ENCODE measurements around the gene RCL1.

The RCL1 gene

DNA sequence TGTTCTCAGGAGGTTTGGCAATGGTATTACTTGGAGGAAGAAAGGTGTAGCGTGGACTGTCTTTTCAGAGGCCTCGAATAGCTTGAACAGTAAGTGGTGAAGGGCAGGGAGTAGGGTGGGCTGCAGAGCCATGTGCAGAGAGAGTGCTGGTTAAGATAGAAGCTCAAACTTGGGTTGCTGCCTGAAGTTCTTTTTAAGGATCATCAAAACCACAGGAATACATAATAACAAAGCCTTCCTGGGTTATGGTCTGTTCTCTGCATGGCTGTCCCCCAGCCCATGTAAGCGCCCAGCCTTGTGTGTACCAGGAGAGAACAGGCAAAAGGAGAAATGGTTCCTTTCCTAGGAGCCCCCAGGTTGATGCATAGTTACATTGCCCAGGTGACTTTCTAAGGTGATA, 43.9 kb downstream of the RCL1 start:
- H4K91ac ChIP-seq (ENCODE audit: low read depth, low read length, poor library complexity): no peak overlapping the region
- H3K4me1 ChIP-seq (ENCODE audit: control insufficient read depth in 2 of 2, insufficient read depth in 1 of 2, low read depth in 1 of 2, low read length in 2 of 2): peaks cover 0 to 1% of the 10 kb centered on the region in 2 donors
- no peaks in the 10 kb centered on the region for H3K79me1 ChIP-seq (ENCODE audit: low read depth, low read length)
- H3K18ac ChIP-seq (ENCODE audit: low read length): no peak overlapping the region
- no peak overlapping the region for H3K4me3 ChIP-seq (ENCODE audit: low read length in 2 of 2)
- no peak overlapping the region for H4K8ac ChIP-seq (ENCODE audit: low read depth, low read length)
- H3K14ac ChIP-seq (ENCODE audit: low read length): no peak overlapping the region
- peaks cover 0 to 32% of the 10 kb centered on the region in 2 donors for H3K36me3 ChIP-seq (replicated peaks in 1 of 2; ENCODE audit: control insufficient read depth in 2 of 2, insufficient read depth in 2 of 2, low read length in 2 of 2)
- H3K23ac ChIP-seq (ENCODE audit: low read depth, low read length, poor library complexity): no peak overlapping the region
- no peaks in the 10 kb centered on the region for H3K9me3 ChIP-seq (replicated peaks in 1 of 2; ENCODE audit: control insufficient read depth in 2 of 2, insufficient read depth in 1 of 2, low read depth in 1 of 2, low read length in 2 of 2)
- no CpG with 5 or more reads among the region's 3 CpGs for WGBS, 2 donors (ENCODE audit: extremely low coverage in 2 of 2, insufficient read length in 2 of 2, insufficient replicate concordance in 1 of 2)
- no peak for DNase-seq (ENCODE audit: low spot score)
- H2AFZ ChIP-seq (ENCODE audit: low read length): no peak overlapping the region
- H3K4me2 ChIP-seq (ENCODE audit: insufficient read depth, low read length, poor library complexity, severe bottlenecking): no peak overlapping the region
- no peak overlapping the region for H2BK5ac ChIP-seq (ENCODE audit: low read length)
- no peak overlapping the region for H3K9ac ChIP-seq (ENCODE audit: low read depth, low read length, poor library complexity)
- H2BK120ac ChIP-seq (ENCODE audit: low read depth, low read length): no peak overlapping the region
- no peak overlapping the region for H2BK15ac ChIP-seq (ENCODE audit: low read length)
- H3K4ac ChIP-seq (ENCODE audit: low read length): no peak overlapping the region
- no peak overlapping the region for H2BK12ac ChIP-seq (ENCODE audit: low read length)
- no peaks in the 10 kb centered on the region for H3K27me3 ChIP-seq (ENCODE audit: control insufficient read depth in 3 of 3, insufficient read depth in 3 of 3, low read depth in 1 of 3, low read length in 3 of 3)
- no peak overlapping the region for H2AK5ac ChIP-seq (ENCODE audit: low read depth, low read length)
- no peak overlapping the region for H3K27ac ChIP-seq (replicated peaks; ENCODE audit: low read length)

DNA sequence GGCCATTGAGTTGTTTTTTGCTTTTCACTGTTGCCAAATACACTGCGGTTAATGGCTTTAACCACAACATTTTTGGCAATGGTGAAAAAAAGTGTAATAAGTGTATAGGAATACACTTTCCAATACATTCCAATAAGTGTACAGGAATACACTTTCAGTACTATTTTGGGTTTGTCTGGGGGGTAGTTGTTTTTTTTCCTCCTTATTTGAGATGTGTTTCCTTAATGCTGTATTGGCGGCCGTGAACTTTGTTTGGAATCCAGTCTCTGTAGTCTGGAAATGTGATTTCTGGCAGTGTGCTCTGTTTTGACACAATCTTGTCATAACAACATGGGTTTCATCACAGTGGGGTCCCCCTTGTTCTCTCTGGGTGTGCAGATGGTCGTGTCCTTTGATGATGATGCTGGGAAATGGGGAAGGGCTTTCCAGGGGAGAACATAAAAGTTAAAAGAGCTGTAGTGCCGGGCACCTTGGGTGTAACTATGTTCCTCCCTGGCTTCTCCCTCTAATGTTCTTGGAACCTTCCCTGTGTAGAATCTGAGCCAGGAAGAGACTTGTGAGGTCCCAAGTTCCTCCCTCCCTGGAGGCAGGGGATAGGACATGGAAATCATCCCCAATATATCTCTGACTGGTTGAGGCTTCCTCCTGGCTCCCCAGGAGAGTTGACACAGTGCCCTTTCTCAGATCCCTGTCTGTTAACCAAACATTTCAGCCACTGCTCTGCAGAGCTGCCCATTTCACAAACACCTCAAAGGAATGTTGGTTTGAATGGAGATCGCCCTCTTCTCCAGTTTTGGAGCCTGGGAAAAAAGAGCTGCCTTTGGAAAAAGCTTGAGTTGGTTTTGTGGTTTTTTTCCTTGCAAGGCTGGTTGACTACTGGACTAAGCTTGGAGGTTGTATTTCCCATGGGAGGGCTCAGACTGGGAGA, 44.8 kb downstream of the RCL1 start:
- H3K4me2 ChIP-seq (ENCODE audit: insufficient read depth, low read length, poor library complexity, severe bottlenecking): no peak overlapping the region
- H3K9ac ChIP-seq (ENCODE audit: low read depth, low read length, poor library complexity): no peak overlapping the region
- no peak overlapping the region for H2AFZ ChIP-seq (ENCODE audit: low read length)
- no peaks in the 10 kb centered on the region for H3K79me1 ChIP-seq (ENCODE audit: low read depth, low read length)
- H2BK15ac ChIP-seq (ENCODE audit: low read length): no peak overlapping the region
- H3K27me3 ChIP-seq (ENCODE audit: control insufficient read depth in 3 of 3, insufficient read depth in 3 of 3, low read depth in 1 of 3, low read length in 3 of 3): no peaks in the 10 kb centered on the region
- no peak overlapping the region for H3K14ac ChIP-seq (ENCODE audit: low read length)
- H3K27ac ChIP-seq (replicated peaks; ENCODE audit: low read length): no peak overlapping the region
- H2BK5ac ChIP-seq (ENCODE audit: low read length): no peak overlapping the region
- H2BK120ac ChIP-seq (ENCODE audit: low read depth, low read length): no peak overlapping the region
- no peak overlapping the region for H2BK12ac ChIP-seq (ENCODE audit: low read length)
- no CpG with 5 or more reads among the region's 6 CpGs for WGBS, 2 donors (ENCODE audit: extremely low coverage in 2 of 2, insufficient read length in 2 of 2, insufficient replicate concordance in 1 of 2)
- no peak overlapping the region for H3K18ac ChIP-seq (ENCODE audit: low read length)
- H3K23ac ChIP-seq (ENCODE audit: low read depth, low read length, poor library complexity): no peak overlapping the region
- no peak overlapping the region for H4K91ac ChIP-seq (ENCODE audit: low read depth, low read length, poor library complexity)
- no peak overlapping the region for H3K4ac ChIP-seq (ENCODE audit: low read length)
- H3K4me3 ChIP-seq (ENCODE audit: low read length in 2 of 2): no peak overlapping the region
- H2AK5ac ChIP-seq (ENCODE audit: low read depth, low read length): no peak overlapping the region
- no peak for DNase-seq (ENCODE audit: low spot score)
- H3K36me3 ChIP-seq (replicated peaks in 1 of 2; ENCODE audit: control insufficient read depth in 2 of 2, insufficient read depth in 2 of 2, low read length in 2 of 2): peaks cover 0 to 35% of the 10 kb centered on the region in 2 donors
- H3K9me3 ChIP-seq (replicated peaks in 1 of 2; ENCODE audit: control insufficient read depth in 2 of 2, insufficient read depth in 1 of 2, low read depth in 1 of 2, low read length in 2 of 2): no peaks in the 10 kb centered on the region
- H4K8ac ChIP-seq (ENCODE audit: low read depth, low read length): no peak overlapping the region
- peaks cover 0 to 1% of the 10 kb centered on the region in 2 donors for H3K4me1 ChIP-seq (ENCODE audit: control insufficient read depth in 2 of 2, insufficient read depth in 1 of 2, low read depth in 1 of 2, low read length in 2 of 2)

- H3K9ac ChIP-seq (ENCODE audit: low read depth, low read length, poor library complexity): no peak overlapping the region
- H2BK5ac ChIP-seq (ENCODE audit: low read length): no peak overlapping the region
- H2BK120ac ChIP-seq (ENCODE audit: low read depth, low read length): no peak overlapping the region
- H3K23ac ChIP-seq (ENCODE audit: low read depth, low read length, poor library complexity): no peak overlapping the region
- H3K4me1 ChIP-seq (ENCODE audit: control insufficient read depth in 2 of 2, insufficient read depth in 1 of 2, low read depth in 1 of 2, low read length in 2 of 2): peaks cover 0 to 1% of the 10 kb centered on the region in 2 donors
- no CpG with 5 or more reads among the region's 3 CpGs for WGBS, 2 donors (ENCODE audit: extremely low coverage in 2 of 2, insufficient read length in 2 of 2, insufficient replicate concordance in 1 of 2)
- H3K4me3 ChIP-seq (ENCODE audit: low read length in 2 of 2): no peak overlapping the region
- no peak overlapping the region for H3K4ac ChIP-seq (ENCODE audit: low read length)
- H2AFZ ChIP-seq (ENCODE audit: low read length): no peak overlapping the region
- H3K27ac ChIP-seq (replicated peaks; ENCODE audit: low read length): no peak overlapping the region
- no peak overlapping the region for H2AK5ac ChIP-seq (ENCODE audit: low read depth, low read length)
- no peak overlapping the region for H3K14ac ChIP-seq (ENCODE audit: low read length)
- H2BK15ac ChIP-seq (ENCODE audit: low read length): no peak overlapping the region
- H3K4me2 ChIP-seq (ENCODE audit: insufficient read depth, low read length, poor library complexity, severe bottlenecking): no peak overlapping the region
- no peak overlapping the region for H3K18ac ChIP-seq (ENCODE audit: low read length)
- peaks cover 0 to 35% of the 10 kb centered on the region in 2 donors for H3K36me3 ChIP-seq (replicated peaks in 1 of 2; ENCODE audit: control insufficient read depth in 2 of 2, insufficient read depth in 2 of 2, low read length in 2 of 2)
- no peak overlapping the region for H4K8ac ChIP-seq (ENCODE audit: low read depth, low read length)
- no peaks in the 10 kb centered on the region for H3K9me3 ChIP-seq (replicated peaks in 1 of 2; ENCODE audit: control insufficient read depth in 2 of 2, insufficient read depth in 1 of 2, low read depth in 1 of 2, low read length in 2 of 2)
- no peaks in the 10 kb centered on the region for H3K79me1 ChIP-seq (ENCODE audit: low read depth, low read length)
- DNase-seq (ENCODE audit: low spot score): no peak
- H3K27me3 ChIP-seq (ENCODE audit: control insufficient read depth in 3 of 3, insufficient read depth in 3 of 3, low read depth in 1 of 3, low read length in 3 of 3): no peaks in the 10 kb centered on the region
- no peak overlapping the region for H4K91ac ChIP-seq (ENCODE audit: low read depth, low read length, poor library complexity)
- H2BK12ac ChIP-seq (ENCODE audit: low read length): no peak overlapping the region
Measured at GRCh38 chr9:4838189-4838546, 45.4 kb downstream of the RCL1 start.

DNA sequence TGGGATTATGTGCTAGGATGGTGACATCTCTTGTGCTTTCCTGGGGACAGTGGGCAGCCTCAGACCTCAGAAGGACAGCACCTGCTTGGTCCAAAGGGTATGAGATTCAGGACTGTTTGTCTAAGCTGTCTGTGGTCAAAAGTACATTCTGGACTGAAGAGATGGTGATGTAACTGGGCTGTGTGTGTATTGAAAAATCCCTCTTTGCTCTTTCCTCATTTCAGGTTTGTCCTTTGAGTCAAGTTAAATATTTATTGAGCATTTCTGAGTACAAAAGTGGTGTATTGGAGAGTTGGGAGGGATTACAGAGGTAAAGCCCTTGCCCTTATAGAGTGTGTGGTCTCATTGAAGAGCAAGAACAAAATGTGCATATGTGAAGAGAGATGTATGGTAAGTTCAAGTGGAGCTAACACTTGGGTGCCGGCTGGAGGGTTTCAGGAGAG, 46.7 kb downstream of the RCL1 start:
- Histone ChIP-seq H4K91ac (ENCODE audit: low read depth, low read length, poor library complexity) (no peak overlapping the region), H3K9ac (ENCODE audit: low read depth, low read length, poor library complexity) (no peak overlapping the region), H2AK5ac (ENCODE audit: low read depth, low read length) (no peak overlapping the region), H3K27ac (replicated peaks; ENCODE audit: low read length) (no peak overlapping the region), H2BK12ac (ENCODE audit: low read length) (no peak overlapping the region), H3K18ac (ENCODE audit: low read length) (no peak overlapping the region), H3K4me1 (ENCODE audit: control insufficient read depth in 2 of 2, insufficient read depth in 1 of 2, low read depth in 1 of 2, low read length in 2 of 2) (peaks cover 0 to 1% of the 10 kb centered on the region in 2 donors), H4K8ac (ENCODE audit: low read depth, low read length) (no peak overlapping the region), H3K4me3 (ENCODE audit: low read length in 2 of 2) (no peak overlapping the region), H2BK5ac (ENCODE audit: low read length) (no peak overlapping the region), H2BK15ac (ENCODE audit: low read length) (no peak overlapping the region), H3K27me3 (ENCODE audit: control insufficient read depth in 3 of 3, insufficient read depth in 3 of 3, low read depth in 1 of 3, low read length in 3 of 3) (no peaks in the 10 kb centered on the region), H3K23ac (ENCODE audit: low read depth, low read length, poor library complexity) (no peak overlapping the region), H3K4me2 (ENCODE audit: insufficient read depth, low read length, poor library complexity, severe bottlenecking) (no peak overlapping the region), H3K36me3 (replicated peaks in 1 of 2; ENCODE audit: control insufficient read depth in 2 of 2, insufficient read depth in 2 of 2, low read length in 2 of 2) (peaks cover under 1 to 35% of the 10 kb centered on the region in 2 donors), H3K79me1 (ENCODE audit: low read depth, low read length) (no peaks in the 10 kb centered on the region), H3K9me3 (replicated peaks in 1 of 2; ENCODE audit: control insufficient read depth in 2 of 2, insufficient read depth in 1 of 2, low read depth in 1 of 2, low read length in 2 of 2) (no peaks in the 10 kb centered on the region), H3K14ac (ENCODE audit: low read length) (no peak overlapping the region), H3K4ac (ENCODE audit: low read length) (no peak overlapping the region), H2BK120ac (ENCODE audit: low read depth, low read length) (no peak overlapping the region), H2AFZ (ENCODE audit: low read length) (no peak overlapping the region)
- no CpG with 5 or more reads among the region's 1 CpG for WGBS, 2 donors (ENCODE audit: extremely low coverage in 2 of 2, insufficient read length in 2 of 2, insufficient replicate concordance in 1 of 2)
- DNase-seq (ENCODE audit: low spot score): no peak

Measured in neuronal stem cell (in vitro differentiated cells).